Measurements from ENCODE around the gene LMNB1.

LMNB1 gene

DNA sequence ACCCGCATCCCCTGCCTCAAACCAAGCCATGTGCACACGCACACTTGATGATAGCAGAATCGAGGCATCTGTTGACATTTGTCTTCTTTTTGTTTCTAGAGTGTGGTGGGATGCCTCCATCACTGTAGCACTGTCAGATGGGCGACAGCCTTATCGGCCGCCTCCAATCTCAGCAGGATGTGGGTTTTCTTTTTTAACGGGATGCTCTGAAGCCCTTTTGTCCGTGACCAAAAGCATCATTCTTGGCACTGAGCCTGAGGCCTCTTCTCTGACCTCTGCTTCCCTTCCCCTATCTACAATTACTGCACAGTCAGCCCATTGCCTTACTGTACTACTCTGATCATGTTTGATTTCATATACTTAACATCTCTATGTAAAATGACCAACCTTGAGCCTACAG, 78.3 kb downstream of the LMNB1 start:
- no peak for DNase-seq (ENCODE audit: low spot score)

- no peak for DNase-seq (ENCODE audit: low spot score)
These were observed 80.8 kb downstream of the LMNB1 start for GRCh38 chr5:126857472-126858410.

- DNase-seq (ENCODE audit: low spot score): no peak
These were observed 81.5 kb downstream of the LMNB1 start for GRCh38 chr5:126858441-126858840.

DNA sequence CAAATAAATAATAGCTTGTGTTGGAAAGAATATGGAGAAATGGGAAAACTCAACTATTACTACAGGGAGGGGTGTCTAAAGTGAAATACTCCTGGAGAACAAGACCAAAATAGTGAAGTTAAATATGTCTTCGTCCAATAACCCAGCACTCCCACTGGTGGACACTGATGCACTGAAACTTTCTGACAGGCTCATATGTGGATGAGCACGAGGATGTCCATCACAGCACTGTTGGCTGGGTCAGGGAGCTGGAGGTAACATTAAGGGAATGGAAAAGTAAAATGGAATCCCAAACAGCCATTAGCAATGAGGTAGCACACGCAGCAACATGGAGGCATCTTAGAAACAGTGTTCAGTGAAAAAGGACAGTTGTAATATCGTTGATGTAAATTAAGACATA, 86.5 kb downstream of the LMNB1 start:
- no peak for DNase-seq (ENCODE audit: low spot score)

- no peak for DNase-seq (ENCODE audit: low spot score)
These were observed 87.2 kb downstream of the LMNB1 start for GRCh38 chr5:126864042-126864688.

GRCh38 chr5:126865299-126865698, 88.4 kb downstream of the LMNB1 start:
- no peak for DNase-seq (ENCODE audit: low spot score)

DNA sequence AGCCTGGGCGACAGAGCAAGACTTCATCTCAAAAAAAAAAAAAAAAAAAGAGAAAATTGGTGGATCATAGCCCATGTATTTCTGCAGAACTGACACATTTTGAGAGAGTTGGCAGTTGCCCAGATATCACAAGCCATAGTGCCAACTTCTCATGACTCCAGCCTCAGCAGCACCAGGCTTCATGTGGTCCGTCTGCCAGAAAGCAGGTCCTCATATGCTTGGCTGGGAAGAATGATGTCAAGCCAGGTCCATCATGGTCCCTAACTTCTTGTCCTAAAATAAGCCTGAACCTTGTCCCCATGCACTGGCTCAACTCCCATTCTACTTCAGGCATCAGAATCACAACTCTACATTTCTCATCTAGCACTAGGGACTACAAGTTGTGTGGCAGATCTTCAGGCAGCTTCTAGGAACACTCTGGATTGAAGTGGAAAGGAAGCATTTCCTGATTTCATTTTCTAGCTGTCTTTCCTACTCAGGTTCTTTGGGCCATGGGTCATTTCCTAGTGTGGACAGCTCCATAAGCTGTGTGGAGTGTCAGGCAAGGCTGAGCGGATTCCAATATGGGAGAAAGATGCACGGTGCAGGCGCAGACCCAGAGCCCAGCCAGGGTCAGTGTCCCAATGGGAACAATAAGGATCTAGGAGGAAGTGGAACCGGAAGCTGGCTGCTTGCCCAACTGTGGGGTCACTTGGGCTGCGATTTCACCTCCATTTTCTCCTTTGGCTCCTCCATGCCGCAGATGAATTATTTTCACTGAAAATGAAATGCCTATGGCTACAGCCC, 90.1 kb downstream of the LMNB1 start:
- DNase-seq (ENCODE audit: low spot score): no peak

DNA sequence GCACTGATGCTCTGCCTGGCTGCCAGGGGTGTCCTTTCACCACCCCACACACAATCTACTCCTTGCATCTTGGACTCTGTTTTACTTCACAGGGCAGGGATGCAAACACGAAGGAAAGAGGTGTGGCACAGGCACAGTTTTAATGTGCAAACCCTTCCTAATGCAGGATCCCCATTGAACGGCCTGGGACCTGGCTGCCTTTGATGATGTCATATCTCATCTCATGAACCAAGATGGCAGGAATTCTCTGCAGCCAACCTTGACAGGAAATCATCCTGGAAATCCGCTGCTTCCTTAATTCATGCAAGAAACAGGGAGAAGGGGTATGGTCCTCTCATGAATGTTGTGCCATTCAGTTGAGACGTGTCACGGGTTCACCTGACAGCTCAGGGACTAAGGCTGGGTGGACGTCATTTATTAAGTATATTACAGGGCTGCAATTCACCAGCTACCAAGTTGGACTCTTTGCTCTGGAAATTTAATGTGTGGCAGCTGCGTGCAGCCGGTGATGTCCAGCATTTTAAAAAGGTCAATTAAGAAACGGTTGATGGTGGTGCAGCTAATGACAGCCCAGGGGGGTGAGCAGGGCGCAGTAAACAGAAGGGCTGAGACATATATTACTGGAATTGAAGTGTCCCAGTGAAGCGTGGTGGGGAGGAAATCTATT, 91.5 kb downstream of the LMNB1 start:
- no peak for DNase-seq (ENCODE audit: low spot score)

DNA sequence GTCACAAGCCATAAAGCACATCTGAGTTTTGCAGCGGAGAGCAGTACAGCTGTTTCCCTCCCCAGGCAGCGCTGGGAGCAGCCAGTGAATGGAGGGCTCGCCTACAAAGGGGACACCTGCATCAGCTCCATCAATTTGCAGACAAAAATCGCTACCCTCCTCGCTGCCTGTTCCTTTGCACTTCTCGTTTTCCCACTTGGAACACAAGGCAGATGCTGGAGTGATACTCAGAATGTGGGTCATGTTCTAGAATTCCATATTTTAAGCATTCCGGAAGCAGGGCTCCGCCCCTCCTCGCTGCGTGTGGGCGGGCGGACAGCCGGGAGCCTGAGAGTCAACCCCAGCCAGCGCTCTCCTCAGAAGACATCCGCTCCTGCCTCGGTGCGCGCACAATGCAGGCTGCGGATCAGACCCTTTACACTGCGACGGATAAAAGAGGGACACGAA, 92.1 kb downstream of the LMNB1 start:
- DNase-seq (ENCODE audit: low spot score): no peak

DNA sequence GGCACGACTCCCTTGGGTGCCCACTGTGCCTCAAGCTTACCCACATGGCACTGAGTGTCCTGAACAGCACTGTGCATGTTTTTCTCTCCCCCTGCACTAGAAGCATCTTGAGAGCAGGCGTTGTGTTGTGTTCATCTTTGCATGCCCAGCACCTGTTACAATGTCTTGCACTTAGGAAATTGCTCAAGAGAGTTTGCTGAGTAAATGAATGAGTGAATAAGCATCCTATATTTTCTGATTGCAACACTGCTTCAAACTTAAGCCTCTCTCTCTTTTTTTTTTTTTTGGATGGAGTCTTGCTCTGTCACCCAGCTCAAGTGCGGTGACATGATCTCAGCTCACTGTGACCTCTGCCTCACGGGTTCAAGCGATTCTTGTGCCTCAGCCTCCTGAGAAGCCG, 94.5 kb downstream of the LMNB1 start:
- DNase-seq (ENCODE audit: low spot score): no peak

- DNase-seq (ENCODE audit: low spot score): no peak
These were observed 95.8 kb downstream of the LMNB1 start for GRCh38 chr5:126872561-126873354.

- DNase-seq (ENCODE audit: low spot score): no peak
These were observed 98.4 kb downstream of the LMNB1 start for GRCh38 chr5:126875303-126875785.

DNA sequence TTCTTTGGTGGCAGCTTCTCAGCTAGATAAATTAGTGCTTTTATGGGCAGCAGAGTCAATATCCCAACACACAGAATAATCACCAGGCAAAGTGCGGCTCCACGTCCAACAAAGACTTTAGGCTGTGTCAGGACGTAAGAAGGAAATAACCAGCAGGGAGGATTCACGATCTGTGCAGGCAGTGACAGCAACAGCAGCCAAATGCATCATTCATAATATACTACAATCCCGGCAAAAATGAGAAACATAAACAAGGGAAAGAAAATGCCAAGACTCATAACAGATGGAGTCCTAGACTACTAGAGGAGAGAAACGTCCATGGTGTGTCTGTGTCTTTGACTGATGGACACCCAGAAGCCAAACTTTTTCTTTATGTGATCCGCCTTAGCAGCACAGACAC, 100.7 kb downstream of the LMNB1 start:
- no peak for DNase-seq (ENCODE audit: low spot score)

DNA sequence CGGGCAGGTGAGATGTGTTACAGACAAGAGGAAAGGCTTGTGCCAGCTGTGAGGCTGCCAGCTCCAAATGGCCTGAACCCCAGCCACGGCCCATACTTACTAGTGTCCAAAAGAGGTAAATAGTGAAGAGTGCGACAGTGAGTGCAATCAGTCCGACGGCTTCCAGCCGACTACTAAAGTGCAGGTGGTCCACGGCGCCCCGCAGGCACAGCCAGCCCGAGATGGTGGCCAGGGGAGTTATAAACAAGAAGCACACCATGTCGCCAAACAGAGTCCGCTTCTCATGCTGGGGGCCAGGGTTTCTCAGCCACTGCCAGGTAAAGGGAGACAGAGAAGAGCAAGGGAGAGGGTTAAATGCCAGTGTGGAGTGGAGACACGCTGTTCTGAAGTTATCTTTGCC, 101.1 kb downstream of the LMNB1 start:
- DNase-seq (ENCODE audit: low spot score): no peak

DNA sequence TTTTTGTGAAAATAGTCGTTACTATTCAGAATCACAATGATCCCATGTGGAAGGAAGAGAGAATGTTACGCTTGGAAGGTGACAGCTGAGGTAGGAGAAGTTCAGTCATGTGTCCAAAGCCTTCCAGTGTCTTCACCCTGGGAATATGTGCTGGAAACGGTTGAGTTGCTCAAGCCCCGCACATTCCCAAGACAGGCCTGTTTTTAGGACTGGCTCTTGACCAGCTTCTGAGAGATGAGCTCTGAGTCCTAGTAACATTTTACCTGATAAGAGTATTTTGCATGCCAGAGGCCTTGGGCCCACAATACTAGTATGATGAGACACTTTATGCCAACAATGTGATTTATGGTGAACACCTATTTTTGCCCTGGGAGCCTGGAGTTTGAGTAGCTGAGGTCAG, 101.7 kb downstream of the LMNB1 start:
- DNase-seq (ENCODE audit: low spot score): no peak

DNA sequence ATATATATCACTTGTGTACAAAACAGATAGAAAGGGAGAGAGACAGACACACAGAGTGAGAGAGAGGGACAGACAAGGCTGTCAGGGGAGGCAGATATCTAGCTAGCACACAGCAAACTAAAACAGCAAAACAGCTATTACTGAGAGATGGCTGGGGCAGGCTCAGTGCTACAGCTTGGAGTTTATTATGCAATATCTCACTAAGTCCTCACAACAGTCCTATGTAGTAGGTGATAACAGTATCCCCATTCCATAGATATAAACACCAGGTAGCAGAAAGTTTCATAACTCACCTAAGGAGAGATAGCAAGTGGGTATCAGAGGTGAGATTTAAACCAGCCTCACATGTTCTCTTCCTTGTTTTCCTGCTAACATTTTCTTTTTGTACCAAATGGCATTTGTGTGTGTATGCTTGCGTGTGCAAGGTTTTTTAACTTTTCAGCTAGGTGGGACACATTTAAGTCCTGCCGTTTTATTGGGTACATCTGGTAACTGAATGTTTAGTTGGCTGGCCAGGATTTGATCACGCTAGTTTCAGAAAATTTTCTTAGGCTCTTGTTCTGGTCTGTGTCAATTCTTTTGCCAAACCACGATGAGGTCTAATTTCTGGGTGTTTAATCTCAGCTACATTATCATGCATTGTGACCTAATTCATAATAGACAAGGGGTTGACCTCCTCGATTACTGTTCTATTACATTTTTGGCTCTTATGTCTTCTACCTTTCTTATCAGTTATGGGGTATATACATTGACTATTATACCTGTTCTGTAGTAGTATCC, 105.1 kb downstream of the LMNB1 start:
- no peak for DNase-seq (ENCODE audit: low spot score)

DNA sequence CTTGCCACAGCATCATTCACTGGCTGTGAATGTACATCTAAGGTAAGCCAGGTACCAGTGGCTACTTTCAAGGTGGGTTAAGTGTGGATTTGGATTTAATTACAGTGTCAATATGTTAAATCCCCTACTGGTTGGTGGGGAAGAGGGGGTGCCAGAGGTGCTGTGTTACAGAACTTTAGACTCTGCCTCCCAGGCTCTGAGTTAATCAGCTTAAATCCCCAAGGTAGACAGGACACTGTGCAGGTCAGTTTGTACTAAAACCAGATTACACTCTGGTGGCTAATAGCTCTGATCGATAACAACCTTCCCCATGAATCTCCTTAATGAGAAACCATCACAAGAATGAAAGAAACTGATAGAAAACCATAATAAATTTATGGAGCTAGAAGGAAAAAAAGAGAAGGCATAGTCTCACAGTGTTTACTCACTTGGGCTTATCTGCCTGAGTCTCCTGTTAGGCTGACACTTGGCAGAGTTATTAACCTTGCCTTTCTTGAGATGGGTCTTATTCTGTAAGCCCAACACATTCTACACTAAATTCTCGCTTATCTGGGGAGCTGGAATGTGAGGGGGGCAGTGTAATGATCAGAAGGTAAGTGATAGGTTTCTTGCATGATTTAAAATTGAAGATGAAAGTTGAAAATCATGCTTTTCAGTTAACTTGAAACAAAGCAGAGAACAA, 106.8 kb downstream of the LMNB1 start:
- no peak for DNase-seq (ENCODE audit: low spot score)

DNA sequence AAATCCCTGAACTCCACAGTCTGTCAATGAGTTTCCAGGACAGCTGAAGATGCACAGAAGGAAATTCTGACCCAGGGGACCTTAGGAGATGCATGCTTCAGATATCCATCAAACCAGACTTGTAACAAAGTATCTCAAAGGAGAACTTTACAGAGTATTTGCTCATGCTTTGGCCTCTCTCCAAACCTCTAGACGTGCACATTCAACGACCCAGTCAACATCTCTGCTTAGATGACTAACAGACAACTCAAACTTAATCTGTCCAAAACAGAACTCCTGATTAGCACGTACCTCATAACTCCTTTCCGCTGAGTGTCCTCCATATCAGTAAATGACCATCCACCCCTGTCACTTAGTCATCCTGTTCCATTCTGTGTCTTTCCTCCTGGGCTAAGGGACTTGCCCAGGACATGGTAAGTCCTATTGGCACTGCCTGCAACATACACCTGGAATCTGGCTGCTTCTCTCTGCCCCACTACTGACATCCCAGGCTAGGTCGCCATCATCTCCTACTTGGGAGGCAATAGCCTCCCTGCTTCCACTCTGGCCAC, 107.4 kb downstream of the LMNB1 start:
- no peak for DNase-seq (ENCODE audit: low spot score)
